RPMI8226 (cell line): Measurements from ENCODE around the gene SESTD1.
A peak's percentile ranks its signal among the peaks of the same experiment; 100 is the strongest.

Experiments used
- DNase-seq: peaks from one replicate; pipeline ENCODE4 v3.0.0-alpha.2; 2015

The SESTD1 gene

DNA sequence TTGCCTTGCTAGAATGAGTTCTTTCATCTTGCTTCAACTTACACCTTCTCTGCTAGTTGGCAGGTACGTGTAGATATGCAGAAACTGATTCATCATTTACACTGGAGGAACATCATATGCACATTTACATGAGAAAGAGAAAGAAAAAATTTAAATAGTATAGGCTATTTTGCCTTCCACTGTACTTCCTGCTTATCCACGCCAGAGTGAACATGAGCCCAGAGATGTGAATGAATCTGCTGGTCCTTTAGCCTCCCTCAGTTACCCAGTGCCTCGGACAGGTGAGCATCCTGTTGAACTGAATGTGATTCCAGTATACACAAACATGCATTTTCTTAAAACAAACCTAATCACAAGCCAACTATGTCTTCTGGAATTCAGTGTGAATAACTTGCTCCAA is 83.6 kb downstream of the SESTD1 start:
- DNase-seq: no peak

DNA sequence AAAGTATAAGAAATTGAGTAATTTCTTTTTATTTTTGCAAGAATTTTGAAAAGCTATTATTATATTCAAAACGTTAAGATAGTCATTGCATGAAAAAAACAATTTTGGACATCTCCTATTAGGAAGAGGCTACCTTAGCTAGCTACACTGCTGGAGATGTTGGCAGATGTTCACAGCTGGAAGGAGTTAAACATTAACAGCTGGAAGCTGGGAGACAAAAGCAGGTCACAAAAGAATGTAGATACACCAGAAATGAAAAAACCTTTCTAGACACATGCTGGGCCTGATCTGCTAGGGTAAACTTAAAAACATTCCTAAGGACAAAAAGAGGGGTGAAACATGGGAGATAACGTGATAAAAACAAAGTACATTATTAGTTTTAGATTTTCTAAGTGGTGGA is 84.4 kb downstream of the SESTD1 start:
- DNase-seq: no peak

DNA sequence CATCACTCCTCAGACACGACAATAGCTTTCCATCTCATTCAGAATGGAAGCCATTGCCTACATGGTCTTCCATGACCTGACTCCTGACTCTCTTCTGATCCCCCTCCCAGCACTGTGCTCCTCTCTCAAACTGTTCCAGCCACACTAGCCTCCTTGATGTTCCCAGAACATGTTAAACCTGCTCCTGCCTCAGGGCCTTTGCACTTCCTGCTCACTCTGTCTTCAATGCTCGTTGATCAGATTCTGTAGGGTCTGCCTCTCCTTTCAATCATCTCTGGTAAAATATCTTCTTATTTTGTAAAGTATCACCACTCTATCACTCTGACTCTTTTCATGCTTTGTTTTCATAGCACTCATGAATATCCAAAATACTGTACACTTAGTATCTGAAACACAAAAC is 84.9 kb downstream of the SESTD1 start:
- no peak for DNase-seq

DNA sequence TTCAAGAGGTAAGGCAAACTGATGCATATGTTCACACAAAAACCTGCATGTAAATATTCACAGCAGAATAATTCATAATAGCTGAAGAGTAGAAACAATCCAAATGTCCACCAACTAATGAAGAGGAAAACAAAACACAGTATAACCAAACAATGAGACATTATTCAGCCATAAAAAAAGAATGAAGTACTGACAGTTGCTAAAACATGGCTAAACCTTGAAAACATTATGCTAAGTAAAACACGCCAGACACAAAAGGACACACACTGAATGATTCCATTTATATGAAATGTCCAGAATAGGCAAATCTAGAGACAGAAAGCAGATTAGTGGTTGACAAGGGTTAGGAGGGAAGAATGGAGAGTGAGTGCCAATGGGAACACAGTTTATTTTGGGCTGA is 86.9 kb downstream of the SESTD1 start:
- DNase-seq: no peak

DNA sequence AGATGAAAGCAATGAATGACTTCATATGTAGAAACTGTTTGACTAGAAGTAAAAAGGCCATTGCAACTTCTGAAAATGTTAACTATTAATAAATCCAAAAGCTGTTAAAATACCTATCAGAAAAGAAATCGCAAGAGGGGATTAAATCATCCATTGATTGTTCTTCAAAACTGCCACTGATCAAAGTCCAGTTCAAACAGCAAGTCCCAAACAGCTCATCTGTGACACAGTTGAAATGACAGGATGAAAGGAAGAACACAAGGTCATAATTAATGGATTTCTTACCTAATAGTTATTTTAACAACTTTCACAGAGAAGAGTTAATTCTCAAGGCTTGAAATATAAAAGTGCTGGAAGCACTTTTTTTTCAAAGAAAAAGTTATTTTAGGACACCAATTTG is 90.4 kb downstream of the SESTD1 start:
- no peak for DNase-seq

DNA sequence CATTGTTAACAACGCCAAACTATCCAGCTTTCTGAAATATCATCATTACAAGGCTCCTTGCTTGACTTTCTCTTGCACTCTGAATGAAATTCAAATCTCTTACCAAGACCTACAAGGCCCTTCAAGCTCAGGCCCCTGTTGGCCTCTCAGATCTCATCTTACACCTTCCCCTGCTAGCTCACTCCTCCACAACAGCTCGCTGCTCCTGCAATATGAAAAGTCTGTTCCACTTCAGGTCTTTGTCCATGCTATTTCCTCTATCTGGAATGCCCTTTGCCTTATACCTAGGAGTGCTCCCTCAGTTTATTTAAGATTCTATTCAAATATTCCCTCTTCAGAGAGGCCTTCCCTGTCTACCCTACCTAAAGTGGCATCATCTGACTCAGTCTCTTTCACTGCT is 91.7 kb downstream of the SESTD1 start:
- DNase-seq: no peak

DNA sequence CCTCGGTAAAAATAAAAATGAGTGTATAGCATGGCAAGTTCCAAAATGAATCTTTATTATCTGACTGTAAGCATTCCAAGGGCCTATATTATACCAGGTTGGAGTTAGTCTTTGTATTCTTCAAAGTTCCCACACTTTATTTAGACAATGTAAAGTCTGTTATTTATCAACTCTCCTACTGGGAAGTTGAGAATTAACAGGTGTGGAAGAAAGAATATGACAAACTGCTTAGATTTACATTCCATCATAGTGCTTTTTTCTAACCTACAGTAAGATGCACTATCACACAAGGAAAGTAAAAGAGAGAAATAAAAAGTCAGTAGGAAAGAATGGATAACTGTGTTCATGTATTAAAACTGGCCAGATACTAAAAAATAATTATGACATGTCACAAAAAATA is 93.3 kb downstream of the SESTD1 start:
- no peak for DNase-seq

DNA sequence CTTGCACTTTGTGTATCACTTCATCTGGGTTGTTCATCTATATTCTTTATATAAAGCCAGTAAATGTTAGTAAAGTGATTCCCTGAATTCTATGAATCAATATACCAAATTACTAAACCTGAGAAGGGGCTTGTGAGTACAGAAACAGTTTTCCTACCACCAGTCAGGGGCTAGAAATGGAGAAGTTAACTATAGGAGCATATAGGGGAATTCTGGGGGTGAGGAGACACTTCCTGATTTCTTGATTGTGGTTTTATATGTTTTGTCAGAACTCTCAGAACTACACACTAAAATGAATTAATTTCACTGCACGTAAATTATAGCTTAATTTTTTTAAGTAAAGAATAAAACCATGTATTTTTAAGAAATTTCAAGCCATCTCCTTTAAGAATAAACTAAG is 93.7 kb downstream of the SESTD1 start:
- DNase-seq: no peak

DNA sequence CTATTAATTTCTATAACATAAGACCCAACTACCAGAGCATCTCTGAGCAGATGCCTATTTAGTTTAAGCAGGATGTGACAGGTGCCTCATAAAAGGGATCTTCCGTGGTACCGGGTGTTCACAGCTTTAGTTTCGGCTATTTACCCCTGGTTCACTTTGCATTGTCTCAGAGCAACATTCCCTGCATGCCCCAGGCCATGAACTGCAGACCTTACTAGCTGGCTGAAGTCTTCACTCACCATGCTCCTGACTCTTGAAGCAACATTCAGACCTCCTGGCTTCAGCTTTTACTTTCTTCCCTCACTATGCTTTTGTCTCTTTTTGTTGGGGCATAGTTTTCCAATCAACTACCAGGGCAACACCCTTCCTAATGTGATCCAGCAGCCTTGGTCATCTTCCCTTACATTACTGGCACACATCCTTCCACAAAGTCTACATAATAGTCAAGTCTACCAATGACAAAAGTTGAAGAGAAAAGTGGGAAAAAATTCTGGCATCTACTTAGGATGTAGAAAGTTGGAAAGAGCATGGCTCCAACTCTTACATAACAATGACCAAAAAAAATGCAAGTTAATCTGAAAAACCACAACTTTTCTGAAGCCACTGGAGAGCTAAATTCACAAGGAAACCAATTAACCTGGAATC is 99.2 kb downstream of the SESTD1 start:
- DNase-seq: no peak

DNA sequence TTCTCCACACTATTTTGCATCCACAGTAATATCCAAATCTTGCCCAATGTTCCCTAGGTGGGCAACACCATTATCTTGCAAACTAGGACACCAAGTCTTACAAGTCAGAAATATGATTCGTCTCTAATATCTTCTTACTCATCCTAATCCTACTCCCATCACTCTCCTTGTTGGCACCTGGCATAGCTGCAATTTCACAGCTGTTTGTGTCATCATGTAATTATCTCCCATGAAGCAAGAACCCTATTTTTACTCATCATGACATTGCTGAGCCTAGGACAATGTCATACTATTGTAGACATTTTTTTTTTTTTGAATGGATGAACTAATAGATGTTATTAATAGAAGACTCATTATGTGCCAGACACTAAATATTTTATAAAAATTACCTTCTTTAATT is 123.4 kb downstream of the SESTD1 start:
- no peak for DNase-seq

DNA sequence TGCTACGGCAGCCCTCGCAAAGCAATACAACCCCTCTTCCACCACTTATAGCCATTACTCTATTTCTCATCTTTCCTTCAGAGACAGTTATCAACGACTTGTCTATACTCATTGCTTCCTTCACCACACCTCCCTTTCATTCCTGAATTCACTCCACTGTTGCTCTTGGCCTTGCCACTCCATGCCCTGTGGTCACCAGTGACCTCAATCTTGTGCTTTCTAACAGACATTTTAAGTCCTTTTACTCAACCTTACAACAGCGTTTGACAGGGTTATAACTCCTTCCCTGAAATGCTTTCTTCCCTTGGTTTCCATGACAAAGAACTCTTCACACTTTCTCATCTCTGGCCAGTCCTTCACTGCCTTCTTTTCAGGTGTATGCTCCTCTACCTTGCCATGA is 124.1 kb downstream of the SESTD1 start:
- no peak for DNase-seq

DNA sequence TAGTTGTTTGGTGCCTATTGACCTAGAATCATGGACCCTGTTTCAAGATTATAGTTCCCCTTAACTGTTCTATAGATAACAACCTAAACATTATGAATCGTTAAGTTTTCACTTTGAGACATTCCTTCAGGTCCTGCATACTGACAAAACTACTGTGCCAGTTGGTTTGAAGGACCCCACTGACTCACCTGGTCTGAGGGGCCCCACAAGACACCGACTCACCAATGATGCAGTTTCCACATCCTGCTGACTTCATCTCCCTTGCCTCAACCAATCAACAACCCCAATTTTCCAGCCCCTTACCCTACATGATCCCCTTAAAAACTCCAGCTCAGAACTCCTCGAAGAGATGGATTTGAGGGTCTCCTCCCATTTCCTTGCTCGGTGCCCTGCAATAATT is 125.1 kb downstream of the SESTD1 start:
- no peak for DNase-seq

DNA sequence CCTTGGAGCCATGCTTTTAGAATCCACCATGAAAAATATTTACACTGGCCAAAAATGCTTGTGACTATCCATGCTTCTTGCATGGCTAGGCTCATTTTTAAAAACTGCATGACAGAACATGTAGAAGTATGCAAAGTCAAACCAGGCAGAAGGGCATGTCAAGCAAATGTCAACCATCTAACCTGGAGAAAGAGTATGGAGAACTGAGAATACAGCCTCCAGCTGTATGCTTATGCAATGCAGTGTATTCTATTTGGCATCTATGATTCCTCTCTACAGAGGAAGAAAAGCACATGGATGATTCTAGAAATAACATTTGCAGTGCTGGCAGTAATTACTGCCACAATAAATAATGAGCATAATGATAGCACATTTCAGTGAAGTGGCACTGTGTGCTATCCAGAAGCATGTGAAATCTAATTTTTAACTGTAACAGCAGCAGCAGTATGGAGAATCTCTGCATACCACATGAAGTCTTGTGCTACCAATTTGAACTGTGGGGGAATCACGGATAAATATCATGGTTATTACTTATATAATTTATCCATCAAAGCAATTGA is 127.4 kb downstream of the SESTD1 start:
- no peak for DNase-seq

DNA sequence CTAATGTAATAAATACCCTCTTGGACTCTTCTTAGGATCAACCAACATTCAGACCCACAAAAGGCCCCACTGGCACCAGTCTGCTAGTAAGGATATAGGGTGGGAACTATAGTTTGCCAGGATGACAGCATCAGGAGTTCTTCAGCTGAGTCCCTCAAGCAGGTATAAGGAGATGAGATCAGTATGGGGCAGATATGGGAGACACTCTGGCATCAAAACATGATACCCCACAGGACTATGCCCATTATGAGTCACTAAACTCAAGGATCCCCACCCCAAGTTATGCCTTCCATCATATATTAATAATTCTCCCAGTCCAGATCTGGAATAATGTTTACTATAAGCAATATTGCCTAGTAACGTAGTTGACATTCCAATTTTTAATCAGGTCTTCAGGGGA is 131.6 kb downstream of the SESTD1 start:
- no peak for DNase-seq

DNA sequence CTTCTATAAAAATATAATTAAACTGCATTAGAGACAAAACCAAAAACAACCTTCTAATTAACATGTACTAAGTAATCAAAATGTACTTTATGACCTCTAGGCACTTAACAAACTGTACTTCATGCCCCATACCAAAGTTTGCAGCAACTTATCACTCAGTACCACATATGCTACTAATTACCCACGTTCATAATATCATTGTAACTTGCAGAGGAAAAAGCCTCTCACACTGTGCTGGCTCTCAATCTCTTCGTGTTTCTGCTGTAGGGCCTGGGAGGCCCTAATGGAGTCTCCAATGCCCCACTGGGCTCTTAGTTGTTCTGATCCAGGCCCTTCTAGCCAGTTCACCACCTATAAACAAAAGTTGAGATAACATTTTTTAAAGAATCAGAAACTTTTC is 132.6 kb downstream of the SESTD1 start:
- DNase-seq: no peak

DNA sequence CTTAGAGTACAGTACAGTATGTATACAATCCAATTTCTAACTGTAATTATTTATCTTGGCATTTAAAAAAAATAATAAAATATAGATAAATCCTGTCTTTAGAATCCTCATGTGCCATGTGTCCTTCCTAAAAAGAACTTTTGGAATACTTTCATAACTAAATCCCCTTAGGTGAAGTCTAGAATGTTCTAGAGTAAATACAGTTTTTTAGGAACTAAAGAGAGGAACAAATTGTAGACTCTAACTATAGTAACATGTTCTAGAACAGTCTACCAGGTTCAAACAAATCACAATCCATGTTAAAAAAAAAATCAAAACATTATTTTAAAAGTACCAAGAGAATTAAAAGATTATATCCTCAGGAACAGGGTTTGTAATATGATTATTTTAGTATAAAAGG is 134.1 kb downstream of the SESTD1 start:
- no peak for DNase-seq

DNA sequence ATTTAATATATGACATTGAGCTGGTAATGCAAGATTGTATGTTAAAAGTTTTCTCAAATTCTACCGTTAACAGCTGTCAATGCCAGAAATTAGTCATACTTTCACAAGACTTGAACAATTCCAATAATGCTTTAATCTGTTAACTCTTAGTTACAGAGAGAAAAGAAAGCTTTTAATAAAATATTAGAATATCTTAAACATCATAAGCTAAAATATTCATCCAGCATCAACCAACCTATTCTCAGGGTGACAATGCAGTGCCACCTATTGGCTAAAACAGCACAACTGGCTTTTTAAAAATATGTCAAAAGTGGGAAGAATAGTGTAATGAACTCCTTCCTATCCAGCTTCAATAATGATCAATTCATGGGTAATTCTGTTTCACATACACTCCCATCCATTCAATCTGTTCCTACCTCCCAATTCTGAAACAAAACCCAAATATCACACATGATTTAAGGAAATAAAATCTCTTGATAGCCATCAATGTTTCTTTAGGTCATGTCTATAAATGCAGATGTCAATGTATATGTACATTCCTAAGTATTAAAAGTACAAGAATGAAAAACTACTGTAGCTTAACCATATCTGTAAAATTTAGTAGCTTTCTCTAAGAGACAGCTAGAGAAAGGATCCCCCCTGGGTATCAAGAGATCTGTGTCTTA is 134.9 kb downstream of the SESTD1 start:
- DNase-seq: peak; percentile 26

DNA sequence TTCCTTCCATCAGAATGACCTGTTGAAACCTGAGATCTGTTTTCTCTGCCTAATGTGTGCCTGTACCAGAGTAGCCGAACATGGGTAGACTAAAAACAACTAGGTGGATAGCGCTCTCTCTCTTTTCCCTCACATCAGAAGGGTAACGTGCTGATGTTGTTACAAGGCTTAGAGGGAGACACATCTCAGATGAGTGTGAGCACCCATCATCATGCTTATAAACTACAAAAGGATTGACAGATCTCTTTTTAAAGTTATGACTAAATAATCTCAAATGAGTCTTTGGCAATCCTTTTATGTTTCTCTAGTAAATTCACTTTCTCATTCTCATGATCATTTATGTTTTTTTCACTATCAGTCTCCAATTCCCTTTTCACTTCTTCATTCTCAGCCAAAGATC is 139.2 kb downstream of the SESTD1 start:
- no peak for DNase-seq

DNA sequence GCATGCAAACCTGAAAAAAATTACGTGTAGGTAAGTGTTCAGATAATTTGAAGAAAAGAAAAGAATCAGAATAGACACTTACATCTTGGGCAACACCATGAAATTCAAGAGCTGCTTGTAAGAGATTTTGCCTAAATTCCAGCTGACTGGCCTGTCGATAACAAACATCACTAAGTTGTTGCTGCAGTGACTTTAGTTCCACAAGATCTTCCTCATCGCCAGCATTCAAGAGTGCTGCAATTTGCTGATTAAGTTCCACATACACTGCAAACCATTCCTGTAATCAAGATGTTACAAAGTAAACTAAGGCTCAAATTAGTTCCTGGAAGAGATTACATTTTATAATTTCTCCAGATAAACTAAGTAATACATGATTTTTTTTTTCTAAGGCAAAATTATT is 140.3 kb downstream of the SESTD1 start:
- no peak for DNase-seq

DNA sequence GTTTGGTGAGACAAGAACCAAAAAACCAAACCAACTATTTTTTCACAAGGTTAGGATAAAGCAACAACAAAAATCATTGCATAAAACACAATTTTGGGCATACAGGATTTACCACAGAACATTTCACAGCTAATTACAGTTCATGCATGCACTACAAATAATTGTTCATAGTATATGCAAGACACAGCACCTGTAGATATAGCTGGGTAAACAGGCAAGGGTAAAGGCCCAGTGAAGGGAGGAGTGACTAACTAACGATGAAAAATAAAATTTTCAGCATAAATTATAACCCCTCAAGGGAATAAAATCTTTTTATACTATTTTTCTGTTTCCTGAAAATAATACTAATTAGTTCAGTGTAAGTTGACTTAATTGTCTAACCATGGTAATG is 141.4 kb downstream of the SESTD1 start:
- no peak for DNase-seq

DNA sequence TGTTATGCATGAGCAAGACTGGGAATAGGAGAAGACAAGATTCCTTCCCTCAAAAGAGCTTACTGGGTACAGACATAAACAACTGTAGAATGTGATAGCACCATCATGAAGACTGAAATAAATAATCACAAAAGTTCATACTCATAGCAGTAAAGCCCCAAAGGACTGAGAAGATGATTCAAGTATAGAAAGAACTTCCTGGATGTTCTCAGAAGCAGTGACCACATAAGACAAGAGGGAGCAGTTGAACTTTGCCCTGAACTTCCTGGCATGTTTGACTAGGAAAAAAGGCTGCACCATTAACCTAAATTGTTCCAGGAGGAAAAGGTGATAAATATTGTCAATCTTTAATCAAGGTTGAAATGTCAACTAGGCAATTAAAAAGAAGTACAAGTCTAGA is 156.9 kb downstream of the SESTD1 start:
- no peak for DNase-seq

DNA sequence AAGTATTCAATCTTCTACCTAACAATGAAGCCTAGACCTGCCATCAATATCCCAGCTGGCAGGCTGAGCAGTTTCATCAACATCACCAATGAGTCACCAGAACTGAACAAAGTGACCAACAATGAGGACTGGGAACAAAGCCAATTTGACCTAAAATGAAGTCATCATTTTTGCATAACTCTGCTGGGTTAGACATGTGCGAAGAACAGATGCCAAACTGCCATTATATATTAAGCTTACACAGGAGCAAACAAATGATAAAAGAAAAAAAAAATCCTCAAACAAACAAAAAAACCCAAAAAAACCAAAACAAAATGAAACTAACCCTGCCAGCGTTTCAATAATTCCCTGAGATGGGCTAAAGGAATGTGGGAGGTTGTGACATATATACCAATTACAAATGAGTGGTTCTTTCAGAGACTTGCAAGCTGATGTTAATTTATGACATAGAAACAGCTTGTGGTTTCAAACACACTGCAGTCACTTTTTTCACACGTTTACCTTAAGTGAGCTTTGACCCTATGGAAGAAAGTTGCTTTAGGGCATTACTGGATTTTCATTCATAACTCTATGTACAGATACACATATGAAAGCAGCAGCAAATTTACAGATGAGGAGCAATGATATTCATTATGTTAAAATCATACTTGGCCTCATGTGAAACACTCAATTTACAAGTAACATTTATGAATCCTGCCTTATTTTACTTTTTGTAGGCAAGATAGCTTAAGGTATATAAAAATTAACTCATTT is 157.8 kb downstream of the SESTD1 start:
- DNase-seq: peak; percentile 94

DNA sequence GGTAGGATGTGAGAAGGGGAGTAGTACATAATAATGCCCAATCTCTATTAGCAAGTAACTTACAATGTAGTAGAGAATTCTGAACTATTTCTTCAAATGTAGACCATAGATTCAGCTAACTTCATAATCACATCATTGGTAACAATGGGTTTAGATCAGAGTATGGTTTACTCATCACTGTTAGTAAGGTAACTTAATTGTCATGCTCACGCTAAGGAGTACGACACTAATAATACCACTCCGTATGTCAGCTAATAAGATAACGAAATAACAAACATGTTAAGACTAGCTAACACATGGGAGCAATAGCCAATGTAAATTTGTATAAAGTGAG is 158.3 kb downstream of the SESTD1 start:
- no peak for DNase-seq

DNA sequence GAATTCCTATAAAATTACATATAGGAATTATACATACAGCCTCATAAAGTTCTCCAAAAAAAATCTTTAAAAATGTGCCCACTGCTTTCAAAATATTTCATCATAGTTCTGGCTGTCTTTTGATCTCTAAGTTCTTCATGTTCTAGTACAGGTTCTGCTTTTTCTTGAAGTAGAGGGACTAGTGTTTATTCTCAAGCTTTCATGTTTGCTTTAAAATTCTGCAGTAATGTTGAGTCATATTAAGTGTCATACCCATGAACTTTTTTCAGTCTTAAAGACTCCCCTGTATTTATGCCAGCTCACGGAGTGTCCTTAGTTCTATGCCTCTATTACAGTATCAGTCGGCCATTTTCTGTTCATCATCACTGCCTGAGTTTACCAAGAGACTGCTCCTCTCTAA is 159.9 kb downstream of the SESTD1 start:
- no peak for DNase-seq
